H54 (cell line): ENCODE results near the gene GRK5.
A peak's percentile ranks its signal among the peaks of the same experiment; 100 is the strongest.

Experiments
- DNase-seq: peaks from one replicate; pipeline ENCODE4 v3.0.0; 2011; ENCODE audit warnings: low spot score, mixed read lengths; ENCODE audit not compliant: insufficient read length
- FAIRE-seq: peaks from 3 replicates; lab custom pipeline; 2011; peaks lifted over from hg19 to GRCh38; lab: Jason Lieb, UNC
- POLR2A ChIP-seq: IDR thresholded peaks from 2 replicates; pipeline ENCODE4 v1.6.1; 2011; ENCODE audit warnings: low read depth, mild to moderate bottlenecking, low read length

The GRK5 gene

DNA sequence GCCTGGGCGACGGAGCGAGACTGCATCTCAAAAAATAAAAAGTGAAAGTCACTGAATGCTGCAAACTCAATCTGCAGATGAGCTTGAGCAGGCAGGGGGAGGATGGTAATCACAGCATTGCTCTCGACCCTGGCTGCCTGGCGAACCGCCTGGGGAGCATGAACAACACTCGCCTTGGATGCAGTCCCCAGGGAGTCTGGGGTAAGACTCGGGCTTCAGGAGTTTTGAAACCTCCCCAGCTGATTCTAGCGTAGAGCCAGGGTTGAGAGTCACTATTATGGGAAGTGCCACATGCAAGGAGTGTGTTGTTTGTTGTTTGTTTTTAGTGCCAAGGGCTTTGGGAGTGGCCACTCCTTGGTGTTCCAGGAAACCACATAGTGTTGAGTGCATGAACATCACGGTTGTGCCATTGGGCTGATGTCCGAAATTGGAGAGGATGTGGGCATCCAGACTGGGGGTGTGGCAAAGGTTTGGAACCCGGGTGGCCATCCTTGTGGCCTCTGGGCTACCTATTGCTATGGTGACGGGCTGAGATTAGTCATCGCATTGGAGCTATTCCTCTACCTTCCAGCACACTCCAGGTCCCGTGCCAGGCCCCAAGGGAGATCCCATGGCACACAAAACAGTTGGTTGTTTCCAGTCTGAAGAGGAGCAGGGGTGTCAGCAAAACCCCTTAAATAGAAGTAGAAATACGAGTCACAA is 242.5 kb downstream of the GRK5 start:
- TF ChIP-seq POLR2A: no peak
- FAIRE-seq (peak; percentile 64), DNase-seq (peak; percentile 94)

DNA sequence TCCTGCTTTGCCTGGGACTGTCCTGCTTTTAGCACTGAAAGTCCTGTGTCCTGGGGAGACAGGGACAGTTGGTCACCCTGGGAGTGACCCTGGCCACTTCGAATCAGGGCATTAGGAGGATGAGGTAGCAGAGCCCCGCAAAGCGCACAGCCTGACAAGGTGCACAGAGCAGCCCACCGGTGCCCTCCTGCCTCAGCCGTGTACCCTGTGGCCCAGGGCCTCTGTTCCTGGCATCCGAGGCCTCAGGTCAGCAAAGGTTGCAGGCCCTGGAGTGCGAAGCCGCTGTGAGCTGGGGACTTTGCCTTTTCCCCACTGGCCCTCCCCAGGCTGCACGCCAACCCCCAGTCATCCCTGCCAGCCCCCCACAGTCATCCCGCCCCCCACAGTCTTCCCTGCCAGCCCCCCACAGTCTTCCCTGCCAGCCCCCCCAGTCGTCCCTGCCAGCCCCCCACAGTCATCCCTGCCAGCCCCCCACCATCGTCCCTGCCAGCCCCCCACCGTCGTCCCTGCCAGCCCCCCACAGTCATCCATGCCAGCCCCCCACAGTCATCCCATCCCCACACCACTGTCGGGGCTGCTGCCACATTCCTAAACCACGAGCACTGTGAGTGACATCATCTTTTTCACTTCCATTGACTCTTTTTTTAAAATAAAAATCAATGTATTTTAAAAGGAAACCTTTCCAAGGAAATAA is 243.4 kb downstream of the GRK5 start:
- no peak for DNase-seq
- TF ChIP-seq POLR2A: no peak
- FAIRE-seq: no peak

DNA sequence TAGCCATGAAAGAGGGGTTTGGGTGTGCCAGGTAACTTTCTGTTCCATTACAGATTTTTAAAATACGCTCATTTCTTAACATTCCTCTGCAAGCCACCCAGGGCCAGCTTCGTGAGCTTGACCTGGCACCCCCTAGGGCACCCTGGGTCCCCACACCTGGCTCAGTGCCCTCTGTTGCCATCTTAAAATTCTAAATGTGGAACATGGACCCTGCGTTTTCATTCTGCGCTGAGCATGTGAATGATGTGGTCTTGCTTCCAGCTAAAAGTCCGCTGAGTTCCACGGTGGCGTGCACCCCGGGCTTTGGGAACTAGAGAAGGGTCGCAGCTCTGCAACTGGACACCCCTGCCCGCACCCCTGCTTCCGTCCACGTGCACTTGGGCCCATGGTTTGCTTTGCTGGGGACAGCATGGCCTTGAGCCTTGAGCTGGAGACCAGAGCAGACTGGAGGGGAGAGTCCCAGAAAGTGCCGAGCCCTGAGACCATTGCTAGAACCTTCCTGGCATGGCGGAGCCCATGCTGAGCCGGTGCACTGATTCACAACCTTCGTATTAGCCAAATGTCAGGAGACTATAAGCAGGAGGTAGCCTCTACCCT is 244.0 kb downstream of the GRK5 start:
- no peak for TF ChIP-seq POLR2A
- no peak for FAIRE-seq
- DNase-seq: no peak

DNA sequence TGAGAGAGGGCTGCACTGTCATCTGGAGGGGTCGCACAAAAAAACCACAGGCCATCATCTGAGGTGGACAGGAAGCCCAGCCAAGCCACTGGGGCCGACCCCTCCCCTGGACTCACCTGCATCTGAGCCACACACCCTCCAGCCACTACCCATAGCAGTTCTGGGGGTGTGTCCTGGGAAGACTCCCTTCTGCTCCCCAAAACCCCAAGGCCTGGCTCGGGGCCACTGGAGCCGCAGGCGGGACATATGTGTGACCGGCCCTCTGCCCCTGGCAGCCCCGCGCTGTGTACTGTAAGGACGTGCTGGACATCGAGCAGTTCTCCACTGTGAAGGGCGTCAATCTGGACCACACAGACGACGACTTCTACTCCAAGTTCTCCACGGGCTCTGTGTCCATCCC is 245.0 kb downstream of the GRK5 start:
- FAIRE-seq (no peak), DNase-seq (no peak)
- no peak for TF ChIP-seq POLR2A

DNA sequence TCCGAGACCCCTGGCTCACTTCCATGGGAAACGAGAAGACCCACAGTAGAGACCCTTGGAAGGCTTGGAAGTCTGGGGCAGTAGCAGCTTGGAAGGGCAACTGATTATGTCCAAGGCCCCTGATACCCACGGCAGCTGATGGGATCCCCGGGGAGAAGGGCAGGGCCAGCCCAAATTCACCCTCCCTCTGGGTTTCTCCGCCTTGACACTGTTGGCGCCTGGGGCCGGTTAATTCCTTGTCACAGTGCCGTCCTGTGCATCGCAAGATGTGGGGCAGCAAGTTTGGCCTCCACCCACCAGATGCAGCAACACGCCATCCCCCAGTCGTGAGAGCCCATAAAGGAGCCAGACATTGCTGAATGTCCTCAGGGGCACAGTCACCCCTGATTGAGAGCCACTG is 245.9 kb downstream of the GRK5 start:
- no peak for FAIRE-seq
- no peak for TF ChIP-seq POLR2A
- DNase-seq: no peak

DNA sequence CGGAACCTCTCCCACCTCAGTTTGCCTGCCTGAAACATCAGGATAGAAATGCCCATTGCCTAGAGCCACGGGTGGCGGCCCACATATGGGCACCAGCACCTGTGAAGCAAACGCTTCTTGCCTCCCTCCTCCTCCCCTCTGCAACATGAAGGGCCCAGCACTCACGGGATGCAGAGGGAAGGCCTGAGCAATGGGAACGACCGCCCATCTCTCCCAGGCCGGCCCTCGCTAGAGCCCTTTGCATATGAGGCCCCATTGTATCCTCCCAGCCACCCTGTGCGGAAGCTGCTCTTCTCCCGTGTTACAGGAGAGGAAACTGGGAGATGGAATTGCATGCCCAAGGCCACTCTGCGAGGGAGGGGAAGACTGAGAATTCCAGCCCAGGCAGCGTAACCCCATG is 246.9 kb downstream of the GRK5 start:
- DNase-seq (no peak), FAIRE-seq (no peak)
- no peak for TF ChIP-seq POLR2A

DNA sequence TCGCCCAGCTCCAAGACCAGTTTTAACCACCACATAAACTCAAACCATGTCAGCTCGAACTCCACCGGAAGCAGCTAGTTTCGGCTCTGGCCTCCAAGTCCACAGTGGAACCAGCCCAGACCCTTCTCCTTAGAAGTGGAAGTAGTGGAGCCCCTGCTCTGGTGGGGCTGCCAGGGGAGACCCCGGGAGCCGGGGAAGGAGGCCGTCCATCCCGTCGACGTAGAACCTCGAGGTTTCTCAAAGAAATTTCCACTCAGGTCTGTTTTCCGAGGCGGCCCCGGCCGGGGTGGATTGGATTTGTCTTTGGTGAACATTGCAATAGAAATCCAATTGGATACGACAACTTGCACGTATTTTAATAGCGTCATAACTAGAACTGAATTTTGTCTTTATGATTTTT is 247.6 kb downstream of the GRK5 start:
- no peak for TF ChIP-seq POLR2A
- no peak for FAIRE-seq
- no peak for DNase-seq

DNA sequence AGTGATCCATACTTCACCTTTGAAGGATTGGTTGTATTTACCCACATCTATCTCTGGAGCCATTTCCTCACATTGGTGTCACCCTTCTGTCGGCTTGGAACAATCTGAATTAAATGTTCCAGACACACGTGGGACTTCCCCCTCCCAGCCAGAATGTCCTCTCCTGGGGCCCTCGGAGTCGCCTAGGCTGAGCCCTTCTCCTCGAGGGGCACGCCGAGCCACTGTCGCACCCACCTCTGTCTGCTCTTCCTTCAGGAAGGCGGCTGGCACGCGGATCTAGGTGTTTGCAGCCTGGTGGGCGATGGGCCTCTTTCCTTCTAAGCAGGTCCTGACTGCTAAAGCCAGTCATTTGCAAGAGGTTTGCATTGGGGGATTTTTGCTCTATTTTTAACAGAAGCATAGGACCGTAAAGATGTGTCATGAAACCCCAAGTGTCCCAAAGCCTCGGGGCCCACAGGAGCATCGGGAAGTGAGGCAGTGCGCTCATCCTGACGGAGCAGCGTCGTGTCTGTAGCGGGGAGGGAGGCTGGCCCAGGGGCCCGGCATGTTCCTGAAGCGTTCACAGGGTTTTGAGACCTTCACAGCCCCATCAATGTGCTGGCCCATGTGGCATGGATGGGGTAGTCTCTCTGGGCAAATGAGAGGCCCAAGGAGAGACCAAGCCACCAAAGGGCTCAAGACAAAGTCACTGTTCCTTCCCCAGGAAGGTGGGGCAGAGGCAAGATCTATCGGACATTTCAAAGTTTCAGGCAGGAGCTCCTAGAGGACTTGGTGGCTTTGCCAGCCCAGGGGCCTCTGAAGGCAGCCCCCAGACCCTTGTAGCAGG is 248.5 kb downstream of the GRK5 start:
- FAIRE-seq (no peak), DNase-seq (no peak)
- no peak for TF ChIP-seq POLR2A

DNA sequence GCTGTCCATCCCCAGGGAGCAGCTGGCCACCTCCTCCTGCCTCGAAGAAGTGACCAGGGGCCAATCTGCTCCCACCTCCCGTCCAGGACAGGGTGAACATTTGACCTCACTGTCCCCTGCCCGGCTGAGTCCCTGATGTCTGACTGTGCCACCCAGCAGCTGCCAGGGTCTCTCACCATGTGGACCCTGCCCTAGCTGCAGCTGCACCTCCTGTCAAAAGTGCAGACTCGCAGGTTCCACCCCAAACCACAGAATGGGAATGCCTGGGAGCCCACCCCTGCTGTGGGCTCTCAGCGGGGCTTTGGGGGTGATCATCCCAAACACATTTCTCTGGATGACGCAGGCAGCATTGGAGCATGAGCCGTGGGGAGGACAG is 249.1 kb downstream of the GRK5 start:
- DNase-seq (no peak), FAIRE-seq (no peak)
- TF ChIP-seq POLR2A: no peak

DNA sequence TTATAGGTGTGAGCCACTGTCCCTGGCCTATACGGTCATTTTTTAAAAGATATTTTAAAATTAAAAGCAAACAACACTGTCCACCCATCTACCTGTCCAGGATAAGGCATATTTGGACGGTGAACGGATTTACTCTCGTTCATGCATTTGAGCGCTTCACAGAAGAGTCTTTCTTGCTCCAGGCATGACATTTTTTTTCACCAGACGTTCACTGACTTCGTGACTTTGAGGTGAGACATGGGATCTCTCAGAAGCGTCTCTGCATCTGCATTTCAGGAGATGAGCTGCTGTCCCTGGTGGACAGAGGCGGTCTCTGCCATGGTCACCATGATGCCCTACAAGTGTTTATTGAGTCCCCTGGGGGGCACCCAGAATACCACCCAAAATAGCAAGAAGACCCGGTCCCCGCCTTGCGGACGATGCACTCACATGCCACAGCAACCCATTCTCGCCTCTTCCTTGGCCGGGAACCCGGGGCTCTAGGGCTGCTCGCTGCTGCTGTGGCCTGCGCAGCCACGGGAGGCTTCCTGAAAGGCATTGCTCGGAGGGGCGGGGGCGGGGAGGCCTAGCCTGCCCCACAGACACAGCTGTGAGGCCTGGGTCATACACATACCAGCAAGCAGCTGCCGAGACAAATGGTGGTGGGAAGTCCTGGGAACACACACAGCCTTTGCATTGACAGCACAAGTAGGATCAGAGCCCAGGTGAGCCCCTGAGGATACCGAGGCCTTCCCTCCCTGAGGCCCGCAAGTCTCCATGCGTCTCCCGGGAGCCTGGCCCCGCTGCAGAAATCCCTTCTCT is 250.8 kb downstream of the GRK5 start:
- FAIRE-seq: no peak
- no peak for DNase-seq
- no peak for TF ChIP-seq POLR2A

DNA sequence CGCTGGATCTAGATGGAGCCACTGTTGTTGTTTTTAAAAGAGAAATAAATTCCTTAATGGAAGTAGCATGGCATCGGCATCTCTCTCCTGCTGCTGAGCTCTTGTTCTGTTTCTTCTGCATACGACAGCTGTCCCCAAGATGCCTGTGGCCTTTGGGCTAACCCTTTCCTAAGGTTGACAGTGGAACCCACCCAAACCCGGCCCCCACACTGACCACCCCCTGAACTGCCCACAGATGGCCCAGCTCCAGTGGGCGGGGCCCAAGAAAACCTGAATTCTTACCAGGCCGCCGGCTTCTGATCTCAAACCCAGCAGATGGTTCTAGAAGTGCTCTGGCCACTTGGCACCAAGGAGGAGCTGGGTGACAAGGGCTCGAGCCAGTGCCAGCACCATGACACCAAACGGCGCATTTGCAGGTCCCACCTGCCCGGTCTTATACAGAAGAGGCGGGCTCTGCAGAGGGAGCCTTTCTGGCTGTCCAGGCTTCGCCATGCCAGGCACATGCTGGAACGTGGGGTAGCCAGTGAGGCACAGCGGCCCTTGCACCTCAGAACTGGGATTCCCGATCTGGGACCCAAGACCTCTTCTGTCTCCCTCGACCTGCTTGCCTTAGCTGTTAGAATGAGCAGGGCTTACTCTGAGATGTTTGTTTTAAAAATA is 252.4 kb downstream of the GRK5 start:
- FAIRE-seq (no peak), DNase-seq (no peak)
- no peak for TF ChIP-seq POLR2A

DNA sequence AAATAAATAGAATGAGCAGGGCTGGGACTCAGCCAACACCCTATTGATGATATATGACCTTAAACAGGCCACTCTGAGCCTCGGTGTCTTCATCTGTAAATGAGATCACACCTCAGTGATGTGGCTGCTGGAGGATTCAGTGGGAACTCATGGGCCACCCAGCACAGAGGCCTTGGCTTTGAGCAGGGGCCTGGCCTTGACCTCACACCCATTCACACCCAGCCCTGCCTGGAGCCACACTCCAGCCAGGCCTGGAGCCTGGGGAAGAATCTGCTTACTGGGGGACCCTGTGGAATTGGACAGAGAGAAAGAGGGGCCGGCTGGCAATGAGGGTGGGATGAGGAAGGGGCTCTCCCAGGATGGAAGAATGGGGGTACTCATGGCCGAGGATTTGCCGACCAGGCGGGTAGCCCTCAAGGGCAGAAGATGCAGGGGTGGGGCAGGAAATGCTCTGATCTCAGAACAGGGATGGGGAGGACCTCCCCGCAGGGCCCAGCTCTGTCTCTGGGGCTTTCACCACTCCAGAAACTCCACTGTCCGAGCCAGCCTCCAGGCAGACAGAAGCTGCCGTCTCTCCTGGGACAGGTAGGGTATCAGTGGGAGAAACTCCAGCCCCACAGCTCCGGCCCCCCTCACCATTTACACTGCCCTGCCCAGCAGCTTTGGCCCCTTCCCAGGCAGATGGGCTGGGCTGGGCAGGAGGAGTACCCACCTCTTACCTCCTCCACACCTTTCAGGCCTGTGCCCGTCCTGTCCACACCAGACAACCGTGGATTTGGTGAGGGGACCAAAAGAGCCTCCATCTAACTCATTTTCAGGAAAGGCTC is 253.2 kb downstream of the GRK5 start:
- DNase-seq (no peak), FAIRE-seq (no peak)
- TF ChIP-seq POLR2A: no peak
